Measurements from ENCODE around the gene C1QTNF6. TPM values are rescaled to one million over a fixed set of nuclear protein-coding genes. Genes with fewer than 3 reads are reported as not detected.
"Not testable (repeated sequence)": the region's sequence is repeated elsewhere in the genome, so short reads cannot be mapped to it uniquely, and the experiment has no call there.

Gene C1QTNF6
- polyA plus RNA-seq, 1 donor, result 18.6 TPM

GRCh38 chr22:37175414-37176281 lies 12.4 kb downstream of the C1QTNF6 start:
- no peaks in the 10 kb centered on the region for H3K9me3 ChIP-seq (ENCODE audit: control insufficient read depth, low read depth, low read length)
- H3K27me3 ChIP-seq (ENCODE audit: control insufficient read depth, insufficient read depth, low read length), result no peaks in the 10 kb centered on the region
- no peak overlapping the region for H3K4me3 ChIP-seq (ENCODE audit: low read length)
- no peak for DNase-seq
- H3K27ac ChIP-seq (ENCODE audit: low read length), result no peak overlapping the region
- WGBS (ENCODE audit: insufficient coverage, low lambda C conversion rate), result no CpG with 5 or more reads among the region's 18 CpGs
- H3K4me1 ChIP-seq (ENCODE audit: control insufficient read depth, insufficient read depth, low read length), result peaks cover 22% of the 10 kb centered on the region
- no peaks in the 10 kb centered on the region for H3K36me3 ChIP-seq (ENCODE audit: control insufficient read depth, insufficient read depth, low read length)

GRCh38 chr22:37174964-37175363 lies 13.1 kb downstream of the C1QTNF6 start:
- no CpG with 5 or more reads among the region's 9 CpGs for WGBS (ENCODE audit: insufficient coverage, low lambda C conversion rate)
- no peaks in the 10 kb centered on the region for H3K36me3 ChIP-seq (ENCODE audit: control insufficient read depth, insufficient read depth, low read length)
- H3K27me3 ChIP-seq (ENCODE audit: control insufficient read depth, insufficient read depth, low read length), result no peaks in the 10 kb centered on the region
- DNase-seq, result no peak
- H3K4me1 ChIP-seq (ENCODE audit: control insufficient read depth, insufficient read depth, low read length), result peaks cover 22% of the 10 kb centered on the region
- H3K27ac ChIP-seq (ENCODE audit: low read length), result no peak overlapping the region
- no peak overlapping the region for H3K4me3 ChIP-seq (ENCODE audit: low read length)
- no peaks in the 10 kb centered on the region for H3K9me3 ChIP-seq (ENCODE audit: control insufficient read depth, low read depth, low read length)

GRCh38 chr22:37173709-37174108 lies 14.3 kb downstream of the C1QTNF6 start:
- DNase-seq, result no peak
- no CpG with 5 or more reads among the region's 6 CpGs for WGBS (ENCODE audit: insufficient coverage, low lambda C conversion rate)

GRCh38 chr22:37172266-37173245 lies 15.5 kb downstream of the C1QTNF6 start:
- Histone ChIP-seq H3K27ac (ENCODE audit: low read length) (no peak overlapping the region), H3K4me3 (ENCODE audit: low read length) (no peak overlapping the region), H3K27me3 (ENCODE audit: control insufficient read depth, insufficient read depth, low read length) (no peaks in the 10 kb centered on the region), H3K4me1 (ENCODE audit: control insufficient read depth, insufficient read depth, low read length) (peaks cover 15% of the 10 kb centered on the region), H3K9me3 (ENCODE audit: control insufficient read depth, low read depth, low read length) (no peaks in the 10 kb centered on the region), H3K36me3 (ENCODE audit: control insufficient read depth, insufficient read depth, low read length) (no peaks in the 10 kb centered on the region)
- no CpG with 5 or more reads among the region's 14 CpGs for WGBS (ENCODE audit: insufficient coverage, low lambda C conversion rate)
- DNase-seq, result no peak

More at GRCh38 chr22:37173709-37174108, 14.3 kb downstream of the C1QTNF6 start:
- H3K4me1 ChIP-seq (ENCODE audit: control insufficient read depth, insufficient read depth, low read length), result peaks cover 18% of the 10 kb centered on the region
- H3K9me3 ChIP-seq (ENCODE audit: control insufficient read depth, low read depth, low read length), result no peaks in the 10 kb centered on the region
- no peaks in the 10 kb centered on the region for H3K27me3 ChIP-seq (ENCODE audit: control insufficient read depth, insufficient read depth, low read length)
- H3K27ac ChIP-seq (ENCODE audit: low read length), result no peak overlapping the region
- no peaks in the 10 kb centered on the region for H3K36me3 ChIP-seq (ENCODE audit: control insufficient read depth, insufficient read depth, low read length)
- no peak overlapping the region for H3K4me3 ChIP-seq (ENCODE audit: low read length)

- WGBS (ENCODE audit: insufficient coverage, low lambda C conversion rate), result no CpG with 5 or more reads among the region's 5 CpGs
- Histone ChIP-seq H3K36me3 (ENCODE audit: control insufficient read depth, insufficient read depth, low read length) (no peaks in the 10 kb centered on the region), H3K9me3 (ENCODE audit: control insufficient read depth, low read depth, low read length) (no peaks in the 10 kb centered on the region), H3K27ac (ENCODE audit: low read length) (no peak overlapping the region), H3K27me3 (ENCODE audit: control insufficient read depth, insufficient read depth, low read length) (no peaks in the 10 kb centered on the region), H3K4me3 (ENCODE audit: low read length) (no peak overlapping the region), H3K4me1 (ENCODE audit: control insufficient read depth, insufficient read depth, low read length) (peaks cover 20% of the 10 kb centered on the region)
- DNase-seq, result no peak
Observed at GRCh38 chr22:37171662-37172061, 16.4 kb downstream of the C1QTNF6 start.

GRCh38 chr22:37170689-37171405 lies 17.2 kb downstream of the C1QTNF6 start:
- H3K27me3 ChIP-seq (ENCODE audit: control insufficient read depth, insufficient read depth, low read length); H3K9me3 ChIP-seq (ENCODE audit: control insufficient read depth, low read depth, low read length); H3K4me3 ChIP-seq (ENCODE audit: low read length); H3K27ac ChIP-seq (ENCODE audit: low read length); DNase-seq; H3K36me3 ChIP-seq (ENCODE audit: control insufficient read depth, insufficient read depth, low read length): not testable (repeated sequence)
- peaks cover 18% of the 10 kb centered on the region for H3K4me1 ChIP-seq (ENCODE audit: control insufficient read depth, insufficient read depth, low read length)
- no CpG with 5 or more reads among the region's 16 CpGs for WGBS (ENCODE audit: insufficient coverage, low lambda C conversion rate)

GRCh38 chr22:37169947-37170688 lies 17.9 kb downstream of the C1QTNF6 start:
- H3K9me3 ChIP-seq (ENCODE audit: control insufficient read depth, low read depth, low read length), result no peaks in the 10 kb centered on the region
- H3K4me3 ChIP-seq (ENCODE audit: low read length), result no peak overlapping the region
- no peak overlapping the region for H3K27ac ChIP-seq (ENCODE audit: low read length)
- WGBS (ENCODE audit: insufficient coverage, low lambda C conversion rate), result 100% methylated on average over 1 of the region's 10 CpGs
- no peak for DNase-seq
- peaks cover 18% of the 10 kb centered on the region for H3K4me1 ChIP-seq (ENCODE audit: control insufficient read depth, insufficient read depth, low read length)
- no peaks in the 10 kb centered on the region for H3K27me3 ChIP-seq (ENCODE audit: control insufficient read depth, insufficient read depth, low read length)
- H3K36me3 ChIP-seq (ENCODE audit: control insufficient read depth, insufficient read depth, low read length), result no peaks in the 10 kb centered on the region

GRCh38 chr22:37169406-37169805 lies 18.6 kb downstream of the C1QTNF6 start:
- Histone ChIP-seq H3K27ac (ENCODE audit: low read length) (no peak overlapping the region), H3K36me3 (ENCODE audit: control insufficient read depth, insufficient read depth, low read length) (no peaks in the 10 kb centered on the region), H3K4me3 (ENCODE audit: low read length) (no peak overlapping the region), H3K4me1 (ENCODE audit: control insufficient read depth, insufficient read depth, low read length) (peaks cover 18% of the 10 kb centered on the region), H3K9me3 (ENCODE audit: control insufficient read depth, low read depth, low read length) (no peaks in the 10 kb centered on the region), H3K27me3 (ENCODE audit: control insufficient read depth, insufficient read depth, low read length) (no peaks in the 10 kb centered on the region)
- WGBS (ENCODE audit: insufficient coverage, low lambda C conversion rate), result 70% methylated on average over 2 of the region's 8 CpGs
- no peak for DNase-seq

GRCh38 chr22:37167981-37168647 lies 19.9 kb downstream of the C1QTNF6 start:
- 5% methylated on average over 2 of the region's 8 CpGs for WGBS (ENCODE audit: insufficient coverage, low lambda C conversion rate)
- no peaks in the 10 kb centered on the region for H3K36me3 ChIP-seq (ENCODE audit: control insufficient read depth, insufficient read depth, low read length)
- H3K4me3 ChIP-seq (ENCODE audit: low read length), result no peak overlapping the region
- H3K27ac ChIP-seq (ENCODE audit: low read length), result no peak overlapping the region
- peak in 1 of 2 donors; percentile 68 for DNase-seq
- no peaks in the 10 kb centered on the region for H3K9me3 ChIP-seq (ENCODE audit: control insufficient read depth, low read depth, low read length)
- peaks cover 18% of the 10 kb centered on the region for H3K4me1 ChIP-seq (ENCODE audit: control insufficient read depth, insufficient read depth, low read length)
- H3K27me3 ChIP-seq (ENCODE audit: control insufficient read depth, insufficient read depth, low read length), result no peaks in the 10 kb centered on the region

Measured in large intestine (tissue), 3 donors.